GM21786 (cell line): ENCODE results near the gene MIS18BP1.
"Not testable (repeated sequence)": the region's sequence is repeated elsewhere in the genome, so short reads cannot be mapped to it uniquely, and the experiment has no call there.

Experiments used
- ATAC-seq: cut with Tn5 transposase; IDR thresholded peaks from one replicate; pipeline ENCODE4 v1.9.1; 2021; ENCODE audit not compliant: unreplicated experiment

Gene MIS18BP1

GRCh38 chr14:45246691-45247090, 6.3 kb downstream of the MIS18BP1 start:
- no peak for ATAC-seq

- no peak for ATAC-seq
Observed at GRCh38 chr14:45246151-45246550, 6.9 kb downstream of the MIS18BP1 start.

- no peak for ATAC-seq
Observed at GRCh38 chr14:45242706-45243105, 10.3 kb downstream of the MIS18BP1 start.

- ATAC-seq: no peak
Observed at GRCh38 chr14:45238988-45239387, 14.0 kb downstream of the MIS18BP1 start.

GRCh38 chr14:45227566-45227965, 25.4 kb downstream of the MIS18BP1 start:
- ATAC-seq: no peak

GRCh38 chr14:45222485-45223262, 30.3 kb downstream of the MIS18BP1 start:
- ATAC-seq: peak; percentile 45

- ATAC-seq: not testable (repeated sequence)
Observed at GRCh38 chr14:45214341-45214740, 38.7 kb downstream of the MIS18BP1 start.

- not testable (repeated sequence) for ATAC-seq
Observed at GRCh38 chr14:45213716-45214115, 39.3 kb downstream of the MIS18BP1 start.

GRCh38 chr14:45212231-45212630, 40.8 kb downstream of the MIS18BP1 start:
- no peak for ATAC-seq

GRCh38 chr14:45211295-45211694, 41.7 kb downstream of the MIS18BP1 start:
- ATAC-seq: no peak

GRCh38 chr14:45210159-45210558, 42.8 kb downstream of the MIS18BP1 start:
- ATAC-seq: no peak

GRCh38 chr14:45204241-45204640, 48.8 kb downstream of the MIS18BP1 start:
- no peak for ATAC-seq

- ATAC-seq: peak; percentile 66
Observed at GRCh38 chr14:45201905-45202304, 51.1 kb downstream of the MIS18BP1 start.

GRCh38 chr14:45199230-45199629, 53.8 kb downstream of the MIS18BP1 start:
- ATAC-seq: no peak

- ATAC-seq: no peak
Observed at GRCh38 chr14:45198551-45198950, 54.5 kb downstream of the MIS18BP1 start.

GRCh38 chr14:45194964-45195363, 58.0 kb downstream of the MIS18BP1 start:
- ATAC-seq: peak; percentile 67

- ATAC-seq: no peak
Observed at GRCh38 chr14:45185100-45185814, 67.7 kb downstream of the MIS18BP1 start.

GRCh38 chr14:45181806-45182205, 71.2 kb downstream of the MIS18BP1 start:
- ATAC-seq: no peak

GRCh38 chr14:45181329-45181728, 71.7 kb downstream of the MIS18BP1 start:
- no peak for ATAC-seq

- no peak for ATAC-seq
Observed at GRCh38 chr14:45177076-45177475, 75.9 kb downstream of the MIS18BP1 start.

GRCh38 chr14:45169906-45170305, 83.1 kb downstream of the MIS18BP1 start:
- no peak for ATAC-seq

- no peak for ATAC-seq
Observed at GRCh38 chr14:45156067-45156466, 96.9 kb downstream of the MIS18BP1 start.
